PC-9 (cell line): ENCODE results near the gene GMDS. TPM values are rescaled to one million over a fixed set of nuclear protein-coding genes. Genes with fewer than 3 reads are reported as not detected.

Experiments used
- BruUV-seq: library from RNA; stranded (reverse); fragments of 400-500 nt; replicated peaks from 2 replicates; lab custom pipeline; 2021; lab: Mats Ljungman, UMichigan
- CTCF ChIA-PET: fragments of 300-600 bp; sonication (Branson Sonifier 250); formaldehyde crosslinking; loops from one replicate; lab custom pipeline; 2022; ENCODE audit warnings: antibody characterized with exemption; lab: Charles Lee
- POLR2A ChIA-PET: fragments of 300-600 bp; sonication (Branson Sonifier 250); formaldehyde crosslinking; loops from one replicate; lab custom pipeline; 2022; ENCODE audit warnings: antibody characterized with exemption; ENCODE audit not compliant: unreplicated experiment; lab: Charles Lee
- DNase-seq, 2 experiments: peaks; one replicate each; pipeline versions ENCODE4 v3.0.0 to v3.0.0-alpha.2; 2015 to 2022; ENCODE audit warnings: mixed read lengths in 1 of 2
- H2AFZ ChIP-seq: fragments of 200-600 bp; sonication (generic); 2 replicates; pipeline ENCODE4 v1.8.1; 2017; ENCODE audit warnings: antibody characterized with exemption
- H3F3A ChIP-seq: fragments of 200-600 bp; sonication (generic); 2 replicates; pipeline ENCODE4 v1.8.1; 2017; ENCODE audit warnings: antibody characterized with exemption, mild to moderate bottlenecking, low read depth; ENCODE audit not compliant: insufficient read depth
- H3K27ac ChIP-seq: fragments of 200-600 bp; sonication (generic); 2 replicates; pipeline ENCODE4 v1.6.1; 2016; ENCODE audit warnings: mixed run types
- H3K27me3 ChIP-seq: fragments of 200-600 bp; sonication (generic); 2 replicates; pipeline ENCODE4 v1.6.1; 2016; ENCODE audit warnings: low read depth, mixed run types; ENCODE audit not compliant: insufficient read depth
- H3K36me3 ChIP-seq: fragments of 200-600 bp; sonication (generic); 2 replicates; pipeline ENCODE4 v1.6.1; 2016; ENCODE audit warnings: low read depth, mixed run types
- H3K4me1 ChIP-seq: fragments of 200-600 bp; sonication (generic); replicated peaks from 2 replicates; pipeline ENCODE4 v1.6.1; 2016; ENCODE audit warnings: mixed run types; ENCODE audit not compliant: insufficient read depth
- H3K4me2 ChIP-seq: fragments of 200-600 bp; sonication (generic); 2 replicates; pipeline ENCODE4 v1.6.1; 2017; ENCODE audit warnings: mixed run types
- H3K4me3 ChIP-seq: fragments of 200-600 bp; sonication (generic); 2 replicates; pipeline ENCODE4 v1.6.1; 2016; ENCODE audit warnings: mixed run types
- H3K79me2 ChIP-seq: fragments of 200-600 bp; sonication (generic); 2 replicates; pipeline ENCODE4 v1.6.1; 2017; ENCODE audit warnings: low read depth, mixed run types
- H3K9me2 ChIP-seq: fragments of 200-600 bp; sonication (generic); 2 replicates; pipeline ENCODE4 v1.8.1; 2017; ENCODE audit warnings: mild to moderate bottlenecking; ENCODE audit not compliant: insufficient read depth
- H3K9me3 ChIP-seq: fragments of 200-600 bp; sonication (generic); 2 replicates; pipeline ENCODE4 v1.8.1; 2016; ENCODE audit warnings: low read depth; ENCODE audit not compliant: insufficient read depth
- H4K20me1 ChIP-seq: fragments of 200-600 bp; sonication (generic); 2 replicates; pipeline ENCODE4 v1.8.1; 2017; ENCODE audit not compliant: insufficient read depth
- EZH2 ChIP-seq: fragments of 200-600 bp; sonication (generic); IDR thresholded peaks from 2 replicates; pipeline ENCODE4 v1.8.0; 2017; ENCODE audit warnings: antibody characterized with exemption, low read depth
- intact Hi-C: fragments of 100-400 bp; cut with micrococcal nuclease; formaldehyde crosslinking; loops from one replicate; pipeline ENCODE4 v1.10.0; 2022; ENCODE audit not compliant: unreplicated experiment
- total RNA-seq: library from RNA; stranded (reverse); gene quantifications from 2 replicates; pipeline ENCODE4 v1.2.3, GENCODE V29; 2021
- TF ChIP-seq, protein P1 (sequence below): fragments of 200-600 bp; sonication (generic); conservative IDR thresholded peaks from 2 replicates; pipeline ENCODE4 v1.6.1; 2017; ENCODE audit warnings: mixed run types, antibody characterized with exemption, mild to moderate bottlenecking, moderate library complexity

The GMDS gene
- total RNA-seq, 1 experiment from 2014 or later: 30.1 TPM

DNA sequence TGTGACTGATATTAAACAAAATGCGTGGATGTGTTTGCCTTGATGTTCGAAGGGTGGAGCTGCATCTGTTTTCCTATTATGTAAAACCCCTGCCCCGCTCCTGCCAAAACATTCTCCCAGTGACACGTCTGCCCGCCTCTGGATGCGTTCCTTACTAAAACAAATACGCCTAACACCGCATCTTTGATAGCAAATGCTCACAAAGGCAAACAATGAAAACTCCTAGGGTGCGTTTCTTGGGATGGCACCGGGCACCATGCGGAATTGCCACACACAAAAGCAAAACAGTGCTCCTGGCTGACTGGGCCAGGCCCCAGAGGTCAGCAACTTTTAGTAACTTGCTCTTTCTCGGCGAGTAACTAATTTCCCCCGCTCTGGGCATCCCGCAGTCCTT lies 644.6 kb downstream of the GMDS start:
- POLR2A ChIA-PET: no interaction called here
- intact Hi-C loops: loop anchor here (10.0 kb wide), 1 partner anchor 424 kb away; no protein-coding TSS in a partner anchor

DNA sequence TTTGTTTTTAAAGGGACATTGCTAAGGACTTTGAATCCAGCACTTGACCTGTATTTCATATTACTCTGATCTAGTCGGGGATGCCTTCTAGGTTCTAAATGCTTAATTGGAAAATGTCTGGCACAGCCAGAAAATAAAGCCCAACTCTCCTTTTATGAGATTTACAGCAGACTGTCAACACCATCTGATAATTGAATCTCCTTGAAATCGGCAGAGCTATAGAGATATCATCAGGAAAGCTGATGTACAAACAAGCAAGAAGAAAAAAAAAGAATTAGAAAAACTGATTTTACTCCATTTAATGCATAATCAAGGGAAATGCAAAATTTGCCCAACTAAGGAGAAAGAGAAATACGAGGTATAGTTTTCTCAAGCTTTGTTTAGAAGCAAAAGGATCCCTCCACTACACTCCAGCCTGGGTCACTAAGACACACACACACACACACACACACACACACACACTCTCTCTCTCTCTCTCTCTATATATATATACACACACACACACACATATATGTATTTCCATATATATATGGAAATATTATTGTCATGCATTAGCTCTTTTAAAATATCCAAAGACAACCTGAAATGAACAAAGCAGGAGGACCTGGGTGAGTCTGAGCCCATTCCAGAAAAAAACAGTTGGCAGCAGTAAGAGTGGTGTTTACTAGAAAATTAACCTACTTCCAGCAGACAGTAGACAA lies 645.2 kb downstream of the GMDS start:
- ChIA-PET POLR2A (no interaction called here), CTCF (interaction anchor here (0.6 kb wide), 1 partner anchor 1246 kb away, joined by 4 read pairs; no protein-coding TSS in a partner anchor)
- no peaks in the 10 kb centered on the region for H3K36me3 ChIP-seq
- no TSS peak for BruUV-seq
- no peak for DNase-seq
- no peaks in the 10 kb centered on the region for H3K79me2 ChIP-seq
- H4K20me1 ChIP-seq: no peaks in the 10 kb centered on the region
- no peaks in the 10 kb centered on the region for H3F3A ChIP-seq
- intact Hi-C loops: loop anchor here (10.0 kb wide), 1 partner anchor 425 kb away; no protein-coding TSS in a partner anchor
- no peaks in the 10 kb centered on the region for H3K9me2 ChIP-seq
- H2AFZ ChIP-seq: no peak overlapping the region
- no peaks in the 10 kb centered on the region for H3K27me3 ChIP-seq
- TF ChIP-seq EZH2: no peak
- TF ChIP-seq, protein P1, sequence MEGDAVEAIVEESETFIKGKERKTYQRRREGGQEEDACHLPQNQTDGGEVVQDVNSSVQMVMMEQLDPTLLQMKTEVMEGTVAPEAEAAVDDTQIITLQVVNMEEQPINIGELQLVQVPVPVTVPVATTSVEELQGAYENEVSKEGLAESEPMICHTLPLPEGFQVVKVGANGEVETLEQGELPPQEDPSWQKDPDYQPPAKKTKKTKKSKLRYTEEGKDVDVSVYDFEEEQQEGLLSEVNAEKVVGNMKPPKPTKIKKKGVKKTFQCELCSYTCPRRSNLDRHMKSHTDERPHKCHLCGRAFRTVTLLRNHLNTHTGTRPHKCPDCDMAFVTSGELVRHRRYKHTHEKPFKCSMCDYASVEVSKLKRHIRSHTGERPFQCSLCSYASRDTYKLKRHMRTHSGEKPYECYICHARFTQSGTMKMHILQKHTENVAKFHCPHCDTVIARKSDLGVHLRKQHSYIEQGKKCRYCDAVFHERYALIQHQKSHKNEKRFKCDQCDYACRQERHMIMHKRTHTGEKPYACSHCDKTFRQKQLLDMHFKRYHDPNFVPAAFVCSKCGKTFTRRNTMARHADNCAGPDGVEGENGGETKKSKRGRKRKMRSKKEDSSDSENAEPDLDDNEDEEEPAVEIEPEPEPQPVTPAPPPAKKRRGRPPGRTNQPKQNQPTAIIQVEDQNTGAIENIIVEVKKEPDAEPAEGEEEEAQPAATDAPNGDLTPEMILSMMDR: no peak
- no peaks in the 10 kb centered on the region for H3K4me1 ChIP-seq
- no peak overlapping the region for H3K27ac ChIP-seq
- no peak overlapping the region for H3K4me2 ChIP-seq
- H3K4me3 ChIP-seq: no peak overlapping the region
- H3K9me3 ChIP-seq: no peaks in the 10 kb centered on the region

More for the DNA sequence above, 644.6 kb downstream of the GMDS start:
- no TSS peak for BruUV-seq
- Histone ChIP-seq H3K4me1 (no peaks in the 10 kb centered on the region), H3F3A (no peaks in the 10 kb centered on the region), H3K27me3 (no peaks in the 10 kb centered on the region), H3K9me2 (no peaks in the 10 kb centered on the region), H3K4me2 (no peak overlapping the region), H3K79me2 (no peaks in the 10 kb centered on the region), H3K9me3 (no peaks in the 10 kb centered on the region), H3K27ac (no peak overlapping the region), H4K20me1 (no peaks in the 10 kb centered on the region), H2AFZ (no peak overlapping the region), H3K4me3 (no peak overlapping the region), H3K36me3 (no peaks in the 10 kb centered on the region)
- no peak for DNase-seq
- CTCF ChIA-PET: no interaction called here
- TF ChIP-seq, protein P1: no peak
- TF ChIP-seq EZH2: no peak

DNA sequence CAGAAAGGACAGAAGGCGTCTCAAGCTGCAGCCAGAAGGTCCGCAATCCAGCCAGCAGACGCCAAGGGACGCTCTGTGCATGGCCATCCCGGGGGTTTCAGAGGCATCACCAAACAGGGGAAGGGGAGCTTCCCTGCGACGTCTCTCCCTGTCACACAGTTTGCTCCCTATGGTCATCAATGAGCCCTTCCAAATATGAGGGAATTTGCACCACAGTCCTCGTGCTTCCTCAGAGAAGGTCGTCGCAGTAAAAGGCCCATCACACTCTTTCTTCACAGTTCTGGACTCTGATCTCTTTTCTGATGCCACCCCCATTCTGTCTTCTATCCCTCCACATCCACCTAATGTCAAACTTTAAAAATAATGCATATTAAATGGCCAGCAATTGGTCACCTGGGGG lies 645.9 kb downstream of the GMDS start:
- Histone ChIP-seq H3K27ac (no peak overlapping the region), H3K27me3 (no peaks in the 10 kb centered on the region), H3K9me3 (no peaks in the 10 kb centered on the region), H3K4me2 (no peak overlapping the region), H3K9me2 (no peaks in the 10 kb centered on the region), H3K79me2 (no peaks in the 10 kb centered on the region), H3K4me3 (no peak overlapping the region), H3K36me3 (no peaks in the 10 kb centered on the region), H2AFZ (no peak overlapping the region), H3F3A (no peaks in the 10 kb centered on the region), H3K4me1 (no peaks in the 10 kb centered on the region), H4K20me1 (no peaks in the 10 kb centered on the region)
- no TSS peak for BruUV-seq
- TF ChIP-seq, protein P1: no peak
- TF ChIP-seq EZH2: no peak
- intact Hi-C loops: loop anchor here (10.0 kb wide), 1 partner anchor 1165 kb away; the partner anchor contains the start of gene WRNIP1
- DNase-seq: no peak
- ChIA-PET POLR2A (no interaction called here), CTCF (no interaction called here)
